ENCODE data around the gene CYB5R2.
"Not testable (repeated sequence)": the region's sequence is repeated elsewhere in the genome, so short reads cannot be mapped to it uniquely, and the experiment has no call there.

CYB5R2 gene

GRCh38 chr11:7668911-7669310 is 4.4 kb downstream of the CYB5R2 start:
- DNase-seq (ENCODE audit: low read depth in 2 of 2) = no peak

DNA sequence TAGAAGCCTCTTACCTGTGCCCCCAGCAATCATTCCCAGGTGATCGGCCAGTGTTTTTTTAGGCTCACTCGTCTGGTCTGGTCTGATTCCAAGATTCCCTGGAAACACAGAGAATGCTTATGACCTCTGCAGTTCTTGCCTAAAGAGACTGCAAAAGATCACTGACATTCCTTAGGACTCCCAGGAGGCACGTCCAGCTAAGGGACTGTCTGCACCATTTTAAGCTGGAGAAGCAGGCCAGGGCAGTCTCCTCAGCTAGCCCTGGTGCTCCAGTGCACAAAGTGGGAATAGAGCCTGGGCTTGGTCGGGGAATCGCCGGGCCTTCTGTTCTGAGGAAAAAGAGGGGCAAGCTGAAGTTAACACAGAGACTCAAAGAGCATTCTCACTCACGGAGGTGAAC is 4.8 kb downstream of the CYB5R2 start:
- DNase-seq (ENCODE audit: low read depth in 2 of 2) = no peak

DNA sequence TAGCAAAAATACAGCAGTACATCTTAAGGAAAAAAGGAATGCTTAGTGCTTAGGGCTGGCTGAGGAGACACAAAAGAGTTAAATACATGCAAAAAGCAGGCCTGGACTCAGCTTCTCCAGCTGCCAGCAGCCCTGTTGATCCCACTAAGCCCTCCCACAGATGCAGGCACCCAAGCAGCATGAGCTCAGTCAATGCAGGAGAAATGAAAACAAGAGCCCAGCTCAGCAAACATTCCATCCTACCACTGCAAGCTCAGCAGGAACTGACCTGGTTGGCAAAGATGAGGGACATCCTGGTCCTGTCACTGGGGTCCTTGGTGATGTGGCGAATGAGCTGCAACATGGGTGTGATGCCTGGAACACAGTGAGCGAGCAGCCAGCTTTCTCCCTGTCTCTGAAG is 5.8 kb downstream of the CYB5R2 start:
- DNase-seq (ENCODE audit: low read depth in 2 of 2) = no peak

DNA sequence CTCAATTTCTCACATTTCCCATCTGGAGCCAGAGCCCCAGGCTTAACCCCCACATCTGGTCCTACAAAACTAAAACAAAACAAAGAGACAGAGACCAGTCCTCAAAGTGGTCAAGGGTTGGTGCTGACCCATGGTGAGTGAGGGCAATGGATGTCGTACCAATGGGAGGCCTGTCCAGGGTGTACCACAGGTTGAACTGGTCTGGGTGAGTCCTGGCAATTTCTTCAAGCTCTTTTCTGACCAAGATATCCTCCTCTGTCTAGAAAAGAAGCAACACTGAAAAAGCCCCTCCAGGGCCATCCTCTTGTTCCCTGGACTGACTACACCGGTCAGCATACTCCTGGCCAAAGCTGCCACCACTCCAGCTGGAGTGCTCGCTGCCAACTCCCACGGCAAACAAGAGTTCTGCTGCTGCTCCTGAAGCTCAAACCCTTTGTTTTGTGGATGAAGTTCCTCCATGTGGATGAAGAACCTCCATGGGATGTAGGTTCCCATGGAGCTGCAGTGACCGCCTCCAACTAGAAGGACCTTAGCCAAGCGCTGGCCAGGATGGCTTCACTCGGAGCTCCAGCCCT is 6.9 kb downstream of the CYB5R2 start:
- no peak for DNase-seq (ENCODE audit: low read depth in 2 of 2)

GRCh38 chr11:7665473-7666291 is 7.6 kb downstream of the CYB5R2 start:
- peak; percentile 57 to 75 for DNase-seq (ENCODE audit: low read depth in 2 of 2)

- DNase-seq (ENCODE audit: low read depth in 2 of 2) = no peak
These were observed 8.4 kb downstream of the CYB5R2 start for GRCh38 chr11:7664867-7665266.

GRCh38 chr11:7663531-7663930 is 9.8 kb downstream of the CYB5R2 start:
- DNase-seq (ENCODE audit: low read depth in 2 of 2) = not testable (repeated sequence)

DNA sequence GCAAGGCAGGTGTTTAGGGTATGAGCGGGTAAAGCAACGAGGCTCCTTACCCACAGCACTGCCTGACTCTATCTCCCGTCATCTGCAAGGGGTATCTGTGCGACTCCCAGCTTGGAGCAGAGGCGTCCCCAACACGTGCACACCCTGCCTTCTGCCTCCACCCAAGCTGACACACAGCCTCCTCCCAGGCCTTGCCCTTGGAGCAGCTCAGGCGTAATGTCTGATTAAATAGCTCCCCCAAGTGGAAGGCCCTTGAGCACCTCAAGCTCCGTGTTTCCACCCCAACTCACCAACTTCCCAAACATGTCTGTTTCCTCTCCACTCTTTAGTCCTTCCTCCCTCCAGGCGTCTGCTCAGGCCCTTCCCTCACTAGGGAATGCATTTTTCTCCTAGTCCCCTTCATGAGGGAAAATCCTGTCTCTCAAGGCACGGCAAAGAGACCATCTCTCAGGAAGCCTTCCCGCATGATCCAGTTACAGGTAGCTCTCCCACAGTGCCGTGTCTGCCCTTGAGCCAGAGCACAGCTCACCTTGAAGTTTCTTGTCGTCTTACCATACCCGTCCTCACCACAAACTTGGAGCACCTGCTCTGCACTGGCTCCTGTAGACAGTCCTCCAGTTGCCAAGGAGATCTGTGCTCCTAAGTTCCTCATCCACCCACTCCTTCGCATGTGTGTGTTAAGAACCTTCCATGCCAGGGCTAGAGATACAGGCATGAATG is 15.8 kb downstream of the CYB5R2 start:
- DNase-seq (ENCODE audit: low read depth in 2 of 2) = no peak

GRCh38 chr11:7656704-7657103 is 16.6 kb downstream of the CYB5R2 start:
- DNase-seq (ENCODE audit: low read depth in 2 of 2) = no peak

DNA sequence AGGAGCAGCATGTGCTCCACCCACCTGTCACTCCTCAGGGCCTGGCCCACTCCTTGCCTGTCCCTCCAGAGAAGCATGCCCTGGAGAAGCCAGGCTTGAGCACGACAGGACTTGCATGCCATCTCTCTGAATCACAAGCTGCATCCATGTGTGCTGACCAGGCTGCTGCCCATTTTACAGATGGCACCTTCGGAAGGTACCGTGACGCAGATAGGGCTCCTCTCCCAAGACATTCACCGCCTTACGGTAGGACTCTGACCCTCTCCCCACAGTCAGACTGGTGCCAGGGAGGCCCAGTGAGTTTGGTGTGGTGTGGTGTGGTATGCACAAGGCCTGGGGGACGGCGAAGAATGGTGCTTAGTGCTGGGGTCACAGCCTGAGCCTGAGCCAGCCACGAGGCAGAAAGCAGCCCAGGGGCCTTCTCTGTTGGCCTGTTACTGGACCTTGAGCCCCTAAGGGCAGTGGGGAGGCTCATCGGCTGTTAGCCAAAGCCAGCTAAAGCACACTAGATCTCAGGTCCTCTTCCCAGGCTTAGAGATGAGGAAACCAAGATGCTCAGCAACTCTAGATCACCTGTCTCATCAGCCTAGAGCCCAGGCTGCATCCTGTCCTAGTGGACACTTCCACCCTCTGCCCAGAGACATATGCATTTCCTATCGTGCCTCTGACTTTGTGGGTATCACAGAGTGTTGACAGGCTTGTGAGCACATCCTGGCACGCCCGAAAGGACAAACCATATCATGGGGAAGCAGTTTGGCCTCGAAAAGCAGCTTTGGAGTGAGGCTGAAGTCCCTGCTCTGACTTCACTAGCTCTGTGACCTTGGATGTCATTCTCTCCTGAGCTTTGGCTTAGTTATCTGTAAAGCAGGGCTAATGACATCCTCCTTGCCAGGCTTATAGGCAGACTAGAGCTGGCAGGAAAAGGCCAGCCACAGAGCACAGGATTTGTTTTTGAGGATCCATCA is 17.8 kb downstream of the CYB5R2 start:
- DNase-seq (ENCODE audit: low read depth in 2 of 2) = no peak

DNA sequence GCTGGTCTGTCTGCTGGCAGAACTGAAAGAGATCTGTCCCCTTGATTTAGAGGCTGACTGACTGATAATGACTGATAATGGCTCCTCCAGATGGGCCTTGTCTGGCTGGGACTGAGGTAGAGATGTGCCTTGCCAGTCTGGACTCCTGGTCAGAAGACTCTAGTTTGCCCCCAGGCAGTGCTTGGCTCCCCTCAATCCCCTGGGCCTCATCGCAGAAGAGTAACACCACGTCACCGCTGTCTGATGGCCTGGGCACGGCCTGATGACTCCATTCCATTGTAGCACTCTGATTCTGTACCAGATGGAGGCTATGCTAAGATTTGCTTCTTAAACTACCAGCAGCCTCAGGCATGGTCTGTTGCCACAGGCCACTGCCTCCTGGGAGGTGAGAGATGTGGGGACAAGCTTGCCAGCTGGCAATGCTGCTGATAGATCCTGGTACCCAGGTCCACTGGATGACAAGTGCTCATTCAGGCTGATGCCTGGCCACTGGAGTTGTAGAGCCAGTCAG is 19.1 kb downstream of the CYB5R2 start:
- DNase-seq (ENCODE audit: low read depth in 2 of 2) = no peak

GRCh38 chr11:7651700-7652099 is 21.6 kb downstream of the CYB5R2 start:
- DNase-seq (ENCODE audit: low read depth in 2 of 2) = no peak

DNA sequence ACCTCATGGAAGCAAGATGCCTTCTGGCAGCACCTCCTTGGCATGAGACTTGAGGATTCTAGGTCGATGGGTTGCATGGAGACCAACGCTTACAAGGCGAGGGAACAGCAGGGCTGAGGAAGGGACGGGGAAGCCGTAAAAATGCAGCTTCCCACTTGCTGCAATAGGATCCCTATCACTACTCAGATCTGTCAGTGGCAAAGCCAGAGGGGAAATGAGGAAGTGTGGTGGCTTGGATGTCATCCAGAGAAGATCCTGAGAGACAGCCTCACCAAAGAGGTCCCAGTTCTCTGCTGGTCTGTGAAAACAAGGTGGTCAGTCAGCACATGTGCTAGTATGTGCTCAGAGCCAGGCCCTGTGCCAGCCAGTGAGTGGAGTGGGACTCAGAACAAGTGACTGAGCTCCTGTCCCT is 22.2 kb downstream of the CYB5R2 start:
- no peak for DNase-seq (ENCODE audit: low read depth in 2 of 2)

DNA sequence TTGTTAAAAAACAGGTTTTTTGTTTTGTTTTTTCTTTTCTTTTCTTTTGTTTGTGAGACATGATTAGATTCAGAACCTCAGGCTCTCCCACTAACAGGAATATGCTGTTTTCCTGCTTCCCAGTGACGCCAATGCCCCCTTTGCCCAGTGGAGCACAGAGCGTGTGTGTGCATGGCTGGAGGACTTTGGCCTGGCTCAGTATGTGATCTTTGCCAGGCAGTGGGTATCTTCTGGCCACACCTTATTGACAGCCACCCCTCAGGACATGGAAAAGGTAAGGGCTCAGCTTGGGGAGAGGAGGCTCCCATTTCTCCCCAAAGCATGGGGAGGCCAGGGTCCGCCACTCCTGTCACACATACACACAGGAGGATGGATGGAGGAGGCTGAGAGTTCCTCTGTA is 25.0 kb downstream of the CYB5R2 start:
- DNase-seq (ENCODE audit: low read depth in 2 of 2) = no peak

GRCh38 chr11:7646866-7647265 is 26.4 kb downstream of the CYB5R2 start:
- DNase-seq (ENCODE audit: low read depth in 2 of 2) = no peak

DNA sequence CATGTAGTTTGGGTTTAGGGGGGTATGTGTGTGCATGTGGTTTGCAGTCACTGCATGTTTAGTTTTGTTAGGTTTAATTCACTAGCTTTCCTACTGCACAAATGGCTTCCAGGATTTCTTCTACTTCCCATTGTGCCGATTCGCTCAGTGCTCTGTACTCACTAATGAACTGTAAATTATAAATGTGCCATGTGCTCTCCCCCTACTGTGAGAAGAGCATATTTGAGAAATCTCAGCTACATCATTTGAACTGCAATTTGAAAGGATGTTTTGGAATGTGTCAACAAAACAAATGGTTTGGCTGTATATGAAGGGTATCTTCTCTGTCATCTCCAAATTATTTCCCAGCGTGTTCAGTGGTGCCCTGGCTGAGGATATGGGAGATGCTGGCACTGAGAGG is 28.1 kb downstream of the CYB5R2 start:
- no peak for DNase-seq (ENCODE audit: low read depth in 2 of 2)

DNA sequence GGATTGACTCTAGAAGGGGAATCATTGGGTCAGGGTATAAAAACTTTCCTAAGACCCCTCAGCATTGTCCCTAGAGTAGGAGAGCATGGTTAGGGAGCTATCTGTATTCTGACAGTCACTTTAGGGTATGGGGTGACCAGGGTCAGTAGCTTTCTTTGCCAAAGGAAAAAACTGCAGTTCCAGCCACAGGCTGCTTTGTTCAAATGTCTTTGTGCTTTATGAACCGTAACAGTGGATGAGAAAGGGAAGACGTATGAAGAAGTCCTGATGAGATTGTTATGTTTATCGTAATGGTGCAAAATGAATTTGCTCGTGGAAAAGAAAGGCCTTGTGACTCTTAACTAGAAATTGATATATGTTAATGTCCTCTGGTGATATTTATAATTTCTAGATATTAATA is 30.0 kb downstream of the CYB5R2 start:
- no peak for DNase-seq (ENCODE audit: low read depth in 2 of 2)

DNA sequence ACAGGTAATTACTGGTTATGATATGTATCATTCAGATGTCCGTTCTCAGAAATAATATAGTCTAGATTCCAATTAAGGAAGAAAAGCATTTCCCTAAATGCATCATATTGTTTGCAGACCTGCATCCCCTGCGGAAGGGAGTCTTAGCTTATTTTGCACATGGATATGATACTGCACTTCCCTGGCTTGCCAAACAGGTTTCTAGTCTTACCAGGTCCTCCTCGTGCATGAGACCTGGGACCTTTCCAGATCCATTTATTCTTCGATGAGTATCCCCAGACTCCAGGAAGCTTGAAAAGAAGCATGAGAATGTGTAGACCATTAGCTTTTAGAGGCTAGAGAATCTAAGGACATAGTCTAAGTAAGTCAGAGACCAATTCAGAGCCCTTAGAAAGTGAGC is 30.6 kb downstream of the CYB5R2 start:
- no peak for DNase-seq (ENCODE audit: low read depth in 2 of 2)

DNA sequence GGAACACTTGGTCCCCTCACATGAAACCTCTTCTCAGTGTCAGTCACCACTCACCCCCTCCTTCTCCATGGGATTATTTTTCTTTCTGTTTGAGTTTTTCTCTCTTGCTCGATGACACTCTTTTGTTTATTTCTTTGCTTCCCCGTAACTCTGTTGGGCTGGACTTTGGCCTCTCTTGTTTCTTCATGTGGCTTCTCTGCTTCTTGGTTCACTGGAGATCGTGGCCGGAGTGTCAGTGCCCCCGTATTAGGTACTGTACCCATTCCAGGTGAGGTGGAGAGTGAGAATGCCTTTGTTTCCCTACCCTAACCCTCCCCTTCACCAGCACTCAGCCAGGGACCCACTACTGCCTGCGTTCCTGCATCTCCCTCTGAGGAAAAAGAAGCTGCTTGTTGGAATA is 32.5 kb downstream of the CYB5R2 start:
- DNase-seq (ENCODE audit: low read depth in 2 of 2) = no peak

DNA sequence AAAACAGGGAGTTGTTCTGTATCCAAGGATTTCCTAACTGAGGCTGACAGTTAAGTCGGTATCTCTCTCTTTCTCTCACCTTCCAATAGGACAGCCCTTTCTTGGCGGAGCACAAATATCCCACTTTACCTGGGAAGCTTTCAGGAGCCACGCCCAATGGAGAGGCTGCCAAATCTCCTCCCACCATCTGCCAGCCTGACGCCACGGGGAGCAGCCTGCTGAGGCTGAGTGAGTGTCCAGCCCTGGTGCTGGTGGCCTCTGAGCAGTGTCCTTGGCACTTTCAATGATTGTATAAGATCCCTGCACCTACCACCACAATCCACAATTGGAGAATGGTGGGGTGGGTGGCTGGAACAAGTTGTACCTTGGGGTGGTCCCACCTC is 33.7 kb downstream of the CYB5R2 start:
- DNase-seq (ENCODE audit: low read depth in 2 of 2) = no peak
